Diencephalon (tissue), 1 donor: ENCODE results near the gene FBRS. TPM values are rescaled to one million over a fixed set of nuclear protein-coding genes. Genes with fewer than 3 reads are reported as not detected.

Experiments used
- small RNA-seq: library from RNA; depleted of rRNA; stranded (forward); fragments of <200 nt; gene quantifications from one replicate; pipeline ENCODE3, GENCODE V24; 2014
- total RNA-seq: library from RNA; depleted of rRNA; stranded (reverse); fragments of >200 nt; gene quantifications from one replicate; pipeline ENCODE4 v1.2.3, GENCODE V29; 2014

The FBRS gene
- 18.2 TPM for total RNA-seq

DNA sequence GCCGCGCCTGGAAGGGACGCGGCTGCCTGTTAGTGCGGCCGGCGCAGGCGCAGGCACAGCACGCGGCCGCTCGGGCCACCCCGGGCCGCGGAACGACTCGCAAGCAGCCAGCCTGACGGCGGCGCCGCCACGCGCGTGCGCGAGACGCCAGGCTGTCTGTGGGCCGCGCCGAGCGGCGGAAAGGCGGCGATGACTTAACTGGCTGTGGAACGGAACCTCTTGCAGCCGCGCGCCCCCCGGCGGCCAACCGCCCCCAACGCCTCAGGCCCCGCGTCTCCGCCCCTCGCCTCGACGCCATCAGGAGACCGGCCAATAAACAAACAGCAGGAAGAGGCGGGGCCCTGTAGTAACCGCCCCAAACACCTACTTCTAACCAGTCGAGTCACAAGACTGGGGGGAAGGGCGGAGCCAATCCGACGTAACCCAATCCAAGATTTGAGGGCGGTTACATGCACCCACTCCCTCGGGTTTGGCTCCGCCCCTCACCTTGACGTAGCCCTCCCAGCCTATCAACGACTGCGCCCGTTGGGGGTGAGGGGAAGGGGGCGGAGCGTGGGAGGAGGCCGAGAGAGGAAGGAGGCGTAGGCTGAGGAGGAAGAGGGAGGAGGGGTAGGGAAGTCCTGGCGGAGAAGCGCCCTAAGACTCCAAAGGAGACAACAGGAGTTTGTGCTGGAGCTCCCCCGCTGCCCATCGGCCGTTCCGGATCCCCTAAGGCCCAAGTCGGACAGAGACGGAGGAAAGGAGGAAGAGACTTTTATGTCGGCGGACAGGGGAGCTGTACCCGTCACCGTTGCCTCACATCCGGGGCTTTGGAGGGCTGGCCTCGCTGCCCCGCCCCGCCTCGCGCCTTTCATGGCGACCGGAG is at the start of gene FBRS:
TSS of gene FBRS (plus strand) at position 566 of the 865 bp plus-strand sequence. CDS start 1,088 bp downstream, outside the sequence.

DNA sequence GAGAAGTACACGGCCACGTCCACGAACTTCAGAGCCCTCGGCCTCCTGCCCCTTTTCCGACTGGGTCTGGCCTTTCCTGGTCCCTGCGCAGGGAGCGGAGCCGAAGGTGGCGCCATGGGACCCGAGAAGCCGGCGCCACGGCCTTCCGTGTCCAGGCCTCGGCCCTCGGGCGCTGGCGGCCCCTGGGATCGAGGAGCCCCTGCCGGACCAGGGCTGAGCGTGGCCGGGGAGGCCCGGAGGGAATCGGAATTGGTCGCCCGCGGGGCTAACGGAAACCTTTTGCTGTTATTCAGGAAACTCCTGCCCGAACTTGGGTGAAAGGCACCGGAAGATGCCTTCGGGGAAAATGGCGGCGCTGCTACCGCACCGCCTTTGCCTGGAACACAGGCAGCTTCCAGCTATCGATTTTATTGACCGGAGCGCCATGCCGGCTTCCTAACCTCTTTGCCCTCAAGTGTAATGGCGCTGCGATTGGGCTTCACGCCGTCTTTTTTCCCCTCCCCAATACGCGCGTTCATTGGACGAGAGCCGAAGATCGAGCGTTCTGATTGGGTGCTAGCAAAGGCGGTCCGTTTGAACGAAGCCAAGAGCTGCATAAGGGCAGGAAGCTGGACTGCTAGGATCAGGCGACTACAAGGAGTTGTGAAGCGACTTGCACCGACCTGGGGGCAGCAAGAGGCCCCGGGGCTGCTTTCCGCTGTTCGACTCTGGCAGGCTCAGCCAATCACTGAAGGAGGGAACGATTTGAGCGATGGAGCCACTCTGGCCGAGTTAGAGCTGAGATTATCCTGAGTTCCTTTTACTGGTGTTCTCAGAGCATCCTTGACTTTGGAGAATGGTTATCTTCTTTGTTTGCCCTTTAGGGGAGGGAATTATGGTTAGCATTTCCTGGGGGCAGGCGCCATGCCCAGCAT is 48.0 kb upstream of the FBRS start, which contains the start of gene ZNF689:
TSS of gene ZNF689 (minus strand) at position 464 of the 914 bp plus-strand sequence. CDS start at position 116, 348 bp downstream.

DNA sequence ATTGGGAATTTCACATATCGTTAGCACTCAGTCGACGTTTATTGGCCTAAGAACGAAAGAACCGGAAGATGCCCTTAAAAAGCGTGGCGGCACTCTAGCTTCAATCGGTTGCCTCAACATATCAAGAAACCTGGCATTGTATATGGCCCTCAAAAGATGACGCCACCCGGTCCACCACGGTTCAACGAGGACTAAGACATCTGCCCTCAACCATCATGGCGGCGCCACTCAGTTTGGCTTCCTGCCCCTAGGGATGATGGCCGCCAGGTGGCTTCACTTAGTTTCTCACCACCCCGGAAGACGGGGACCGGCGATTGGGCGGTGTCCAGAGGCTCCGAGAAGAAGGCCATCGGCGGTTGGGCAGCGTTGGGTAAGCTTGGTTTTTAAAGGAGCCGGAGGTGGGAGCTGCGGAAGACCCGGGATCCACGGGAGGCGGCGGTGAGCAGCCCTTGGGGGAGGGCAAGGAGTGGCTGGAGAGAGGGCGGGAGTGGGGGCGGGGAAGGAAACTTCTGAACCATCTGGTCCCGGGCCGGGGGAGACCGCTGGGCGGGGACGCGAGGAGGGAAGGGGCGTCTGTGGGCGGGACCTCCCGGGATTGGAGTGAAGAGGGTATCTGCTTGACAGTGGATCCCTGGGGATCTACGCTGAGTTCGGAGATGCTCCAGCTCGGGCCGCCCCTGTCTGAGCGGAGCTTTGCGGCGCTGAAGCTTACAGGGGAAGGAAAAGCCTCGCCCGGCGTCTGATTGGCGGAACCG is 7.7 kb upstream of the FBRS start, which contains the start of gene PRR14:
TSS of gene PRR14 (plus strand) at position 592 of the 755 bp plus-strand sequence. CDS start 686 bp downstream, outside the sequence.

DNA sequence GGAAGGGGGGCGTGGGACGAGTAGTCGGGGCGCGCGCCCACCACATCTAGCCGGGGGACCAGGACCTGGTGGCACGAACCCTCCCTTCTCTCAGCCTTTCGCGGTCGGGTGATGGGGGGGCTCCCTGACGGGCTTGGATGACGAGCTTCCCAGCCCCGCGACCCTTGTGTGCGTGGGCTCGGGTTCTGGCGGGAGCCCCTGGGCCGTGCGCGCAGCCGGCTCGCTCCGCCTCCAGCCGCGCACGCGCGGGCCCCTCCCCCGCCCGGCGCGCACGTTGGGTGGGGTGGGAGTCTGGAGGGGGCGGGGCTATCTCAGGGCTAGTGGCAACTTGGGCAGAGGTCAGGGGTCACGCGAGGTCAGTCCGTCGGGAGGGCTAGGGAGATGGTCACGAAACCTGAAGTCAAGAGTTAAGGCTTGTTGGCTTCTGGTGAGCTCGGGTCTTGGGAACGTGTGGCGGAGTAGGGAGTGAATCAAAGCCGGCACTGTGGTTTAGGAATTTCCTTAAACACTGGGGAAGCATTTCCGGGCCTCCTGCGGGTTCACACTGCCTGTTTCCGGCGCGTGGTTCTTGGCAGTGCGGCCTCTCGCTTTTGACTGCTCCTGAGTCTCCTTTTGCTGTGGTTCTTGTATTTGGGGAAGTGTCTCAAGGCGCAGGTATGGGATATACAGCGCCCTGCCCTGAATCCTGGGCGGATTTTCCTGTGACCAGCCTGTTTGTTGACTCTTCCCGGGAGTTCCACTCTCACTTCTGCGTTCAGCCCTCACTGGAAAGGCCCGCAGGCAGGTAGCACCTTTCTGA is 40.8 kb downstream of the FBRS start, which contains the start of gene SRCAP:
TSS of gene SRCAP (plus strand) at position 356 of the 799 bp plus-strand sequence. CDS start 1,654 bp downstream, outside the sequence.

Small RNA genes within 50 kb of the gene (small RNA-seq; reads per million reads assigned to genes)
- gene AC093249.1, result not detected
- not detected for gene RNU6-1043P
- not detected for gene RNU6-416P
- 0.80 reads per million, percentile 72 among the genes with 10 or more reads in this experiment for gene SNORA30

Other genes with a start within 250 kb of the FBRS start
- gene DCTPP1, start 228.4 kb upstream of the FBRS start, total RNA-seq, result 25.4 TPM
- 13.8 TPM for gene SEPHS2, start 212.6 kb upstream of the FBRS start, total RNA-seq
- gene ITGAL, start 185.7 kb upstream of the FBRS start, total RNA-seq, result 1.2 TPM
- 26.5 TPM for gene ZNF768, start 131.9 kb upstream of the FBRS start, total RNA-seq
- 12.2 TPM for gene ZNF747, start 123.6 kb upstream of the FBRS start, total RNA-seq
- gene ZNF764, start 100.1 kb upstream of the FBRS start, total RNA-seq, result 9.2 TPM
- 7.6 TPM for gene ZNF688, start 86.7 kb upstream of the FBRS start, total RNA-seq
- gene ZNF785, start 72.7 kb upstream of the FBRS start, total RNA-seq, result 21.2 TPM
- 12.0 TPM for gene ZNF689, start 48.0 kb upstream of the FBRS start, total RNA-seq
- 9.0 TPM for gene PRR14, start 7.5 kb upstream of the FBRS start, total RNA-seq
- 24.0 TPM for gene SRCAP, start 40.7 kb downstream of the FBRS start, total RNA-seq
- gene PHKG2, start 90.0 kb downstream of the FBRS start, total RNA-seq, result 15.0 TPM
- 8.8 TPM for gene CFAP119, start 103.6 kb downstream of the FBRS start, total RNA-seq
- 94.8 TPM for gene RNF40, start 103.9 kb downstream of the FBRS start, total RNA-seq
- gene ZNF629, start 128.8 kb downstream of the FBRS start, total RNA-seq, result 13.6 TPM
- 45.4 TPM for gene BCL7C, start 235.6 kb downstream of the FBRS start, total RNA-seq
- 0.92 TPM for gene CTF1, start 238.2 kb downstream of the FBRS start, total RNA-seq